ENCODE results near the gene FAM118A. TPM values are rescaled to one million over a fixed set of nuclear protein-coding genes. Genes with fewer than 3 reads are reported as not detected.
A peak's percentile ranks its signal among the peaks of the same experiment; 100 is the strongest.

Gene FAM118A
- total RNA-seq, 1 experiment from 2014 or later = 21.3 TPM

- TF ChIP-seq HMGXB4 (CRISPR knock-in tag; IDR thresholded peaks at IDR 0.05) (no peak), ZNF232 (CRISPR knock-in tag; IDR thresholded peaks at IDR 0.05) (no peak), RORB (CRISPR knock-in tag; IDR thresholded peaks at IDR 0.05) (no peak), AR (CRISPR knock-in tag; IDR thresholded peaks at IDR 0.05) (no peak), PRDM15 (CRISPR knock-in tag; IDR thresholded peaks at IDR 0.05) (no peak), TEAD1 (CRISPR knock-in tag; IDR thresholded peaks at IDR 0.05) (no peak), USF2 (CRISPR knock-in tag; IDR thresholded peaks at IDR 0.05) (no peak), CREM (CRISPR knock-in tag; IDR thresholded peaks at IDR 0.05) (no peak), GABPB1 (CRISPR knock-in tag; IDR thresholded peaks at IDR 0.05) (no peak)
Observed at GRCh38 chr22:45316796-45317526, 7.2 kb downstream of the FAM118A start (continued).

GRCh38 chr22:45317551-45318167 lies 7.9 kb downstream of the FAM118A start:
- peak; percentile 78 for ATAC-seq
- Mint-ChIP-seq H3K27ac (peak overlapping the region; percentile 40), H3K36me3 (peaks cover 4% of the 10 kb centered on the region), H3K27me3 (ENCODE audit: low read depth) (no peaks in the 10 kb centered on the region), H3K4me1 (peaks cover 28% of the 10 kb centered on the region), H3K4me3 (no peak overlapping the region), H3K9me3 (no peaks in the 10 kb centered on the region)
- POLR2A ChIA-PET = interaction anchor here (0.5 to 0.6 kb wide), 2 partner anchors 44 to 311 kb away, joined by 3 to 4 read pairs; no protein-coding TSS in a partner anchor
- CTCF ChIA-PET = interaction anchor here (1.0 to 2.1 kb wide), 8 partner anchors 17 to 689 kb away, joined by 3 to 6 read pairs (median 3); no protein-coding TSS in a partner anchor
- peak; percentile 41 for DNase-seq (ENCODE audit: low spot score)
- no peak for TF ChIP-seq MLX (CRISPR knock-in tag; IDR thresholded peaks at IDR 0.05)

- Mint-ChIP-seq H3K4me1 (peaks cover 23% of the 10 kb centered on the region), H3K9me3 (no peaks in the 10 kb centered on the region), H3K27me3 (ENCODE audit: low read depth) (no peaks in the 10 kb centered on the region), H3K4me3 (no peak overlapping the region), H3K27ac (peak overlapping the region; percentile 40), H3K36me3 (peaks cover 7% of the 10 kb centered on the region)
- POLR2A ChIA-PET = interaction anchor here (0.6 kb wide), 1 partner anchor 312 kb away, joined by 3 read pairs; no protein-coding TSS in a partner anchor
- ATAC-seq (peak; percentile 63), DNase-seq (ENCODE audit: low spot score) (no peak)
- CTCF ChIA-PET = interaction anchor here (1.0 to 2.1 kb wide), 9 partner anchors 17 to 688 kb away, joined by 3 to 6 read pairs (median 3); no protein-coding TSS in a partner anchor
- TF ChIP-seq FOXP1 (CRISPR knock-in tag; IDR thresholded peaks at IDR 0.05; ENCODE audit: borderline replicate concordance) (no peak), PREB (CRISPR knock-in tag; IDR thresholded peaks at IDR 0.05; ENCODE audit: borderline replicate concordance) (no peak), ZBTB21 (CRISPR knock-in tag; IDR thresholded peaks at IDR 0.05; ENCODE audit: borderline replicate concordance) (no peak), KAT7 (CRISPR knock-in tag; IDR thresholded peaks at IDR 0.05; ENCODE audit: borderline replicate concordance) (no peak), NFYB (CRISPR knock-in tag; conservative IDR thresholded peaks at IDR 0.05; ENCODE audit: low read depth) (no peak), CTCF (IDR thresholded peaks at IDR 0.05) (no peak), NFE2L1 (CRISPR knock-in tag; IDR thresholded peaks at IDR 0.05) (no peak), USF2 (CRISPR knock-in tag; IDR thresholded peaks at IDR 0.05) (no peak)
Observed at GRCh38 chr22:45318168-45318557, 8.4 kb downstream of the FAM118A start.

Data from WTC11 (cell line).